DMS114 treated with DMSO at 0.1 percent for 48 hours (cell line): ENCODE results near the gene CDH13.

Experiments used
- DNase-seq: peaks from one replicate; lab custom pipeline; 2025; ENCODE audit not compliant: unreplicated experiment; lab: John Stamatoyannopoulos, UW

CDH13 gene

DNA sequence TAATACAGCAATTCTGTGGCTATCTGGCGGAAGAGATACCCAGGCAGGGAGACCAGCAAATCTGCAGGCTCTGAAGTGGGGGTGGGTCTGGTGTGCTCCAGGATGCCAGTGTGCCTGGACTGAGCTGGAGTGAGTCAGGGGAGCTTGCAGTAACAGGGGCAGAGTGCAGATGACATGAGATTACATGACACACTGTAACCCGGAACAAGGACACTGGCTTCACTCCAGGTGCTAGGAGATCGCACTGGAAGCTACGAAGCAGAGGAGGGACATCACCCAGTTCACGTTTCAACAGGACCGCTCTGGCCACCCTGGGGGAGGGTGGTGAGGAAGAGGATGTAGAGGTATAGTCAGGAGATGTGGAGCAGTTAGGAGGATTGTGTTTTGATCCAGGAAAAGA lies 475.6 kb downstream of the CDH13 start:
- DNase-seq: no peak

DNA sequence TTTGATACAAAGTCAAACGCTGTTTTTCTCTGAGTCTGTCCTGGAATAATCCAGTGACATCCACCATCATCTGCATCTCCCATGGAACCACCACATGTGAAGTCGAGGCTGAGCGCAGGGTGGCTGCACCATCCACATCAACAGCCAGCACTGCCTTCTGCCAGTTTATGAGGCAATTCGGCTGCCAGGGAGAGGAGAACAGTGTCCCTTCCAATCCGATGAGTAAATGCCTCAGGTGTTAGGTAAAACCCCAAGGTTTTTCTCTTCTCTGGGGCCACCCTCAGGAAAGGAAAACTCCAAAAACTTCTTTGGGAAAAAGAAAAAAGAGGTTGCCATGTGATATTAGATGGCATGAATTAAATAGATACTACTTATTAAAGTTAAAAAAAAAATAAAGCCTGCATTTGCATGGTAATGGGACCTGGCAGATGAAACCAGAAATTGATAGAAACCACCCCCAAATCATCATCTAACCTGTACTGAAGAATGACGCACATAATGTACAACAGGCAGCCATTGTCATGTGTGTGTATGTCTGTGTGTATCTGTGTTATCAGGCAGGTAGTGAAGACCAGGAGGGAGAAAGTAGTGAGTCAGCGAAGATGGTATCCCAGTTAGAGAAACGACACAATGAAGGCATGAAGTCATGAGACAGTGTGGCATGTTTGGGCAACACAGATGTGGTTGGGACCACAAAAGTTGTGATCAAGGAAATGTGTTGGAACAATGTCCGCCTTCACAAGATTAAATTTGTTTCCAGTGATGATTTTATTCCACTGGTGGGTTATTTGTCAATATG lies 478.7 kb downstream of the CDH13 start:
- DNase-seq: no peak

DNA sequence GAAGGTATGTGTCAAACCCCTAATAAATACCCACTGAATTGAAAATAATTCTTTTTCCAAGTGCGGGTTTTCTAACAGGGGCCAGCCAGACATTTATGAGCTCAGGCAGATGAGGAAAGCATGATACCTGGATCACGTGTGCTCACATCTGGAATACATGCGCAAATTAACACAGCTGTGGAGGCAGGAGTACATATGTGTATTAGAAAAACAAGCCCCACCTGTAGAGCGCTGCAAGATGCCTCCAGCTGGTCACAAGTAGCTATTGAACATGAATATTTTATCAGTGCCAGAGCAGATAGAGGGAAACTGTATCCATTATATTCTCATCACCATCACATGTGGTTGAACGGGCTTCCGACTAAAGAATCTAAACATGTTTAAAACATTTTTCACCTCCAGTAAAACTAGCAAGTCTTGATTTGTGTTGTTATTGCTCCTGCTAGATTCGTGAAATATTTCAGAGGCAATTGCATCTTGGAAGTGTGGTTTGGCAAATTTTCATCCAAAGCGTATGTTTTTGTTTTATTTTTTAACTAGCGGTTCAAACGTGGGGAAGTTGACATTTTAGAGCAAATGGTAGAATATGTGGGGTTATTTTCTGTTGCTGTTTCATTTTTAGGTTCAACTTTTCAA lies 482.8 kb downstream of the CDH13 start:
- no peak for DNase-seq

DNA sequence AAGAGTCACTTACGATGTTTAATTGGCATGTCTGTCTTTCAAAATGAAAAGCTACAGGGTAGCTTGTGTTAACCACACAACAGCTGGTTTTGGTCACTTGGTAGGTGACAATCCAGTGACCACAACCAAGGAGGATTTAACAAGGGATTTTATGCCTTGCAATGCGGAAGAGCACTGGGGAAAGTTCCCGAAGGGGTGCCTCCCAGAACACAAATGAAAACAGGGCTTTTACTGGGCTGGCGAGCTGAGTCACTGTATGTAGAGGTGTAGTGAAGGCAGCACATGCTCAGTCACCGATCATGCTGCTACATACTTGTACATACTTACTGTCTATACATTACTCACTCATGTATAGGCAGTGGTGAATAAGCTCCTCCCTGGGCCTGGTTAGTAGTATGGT lies 483.5 kb downstream of the CDH13 start:
- no peak for DNase-seq

DNA sequence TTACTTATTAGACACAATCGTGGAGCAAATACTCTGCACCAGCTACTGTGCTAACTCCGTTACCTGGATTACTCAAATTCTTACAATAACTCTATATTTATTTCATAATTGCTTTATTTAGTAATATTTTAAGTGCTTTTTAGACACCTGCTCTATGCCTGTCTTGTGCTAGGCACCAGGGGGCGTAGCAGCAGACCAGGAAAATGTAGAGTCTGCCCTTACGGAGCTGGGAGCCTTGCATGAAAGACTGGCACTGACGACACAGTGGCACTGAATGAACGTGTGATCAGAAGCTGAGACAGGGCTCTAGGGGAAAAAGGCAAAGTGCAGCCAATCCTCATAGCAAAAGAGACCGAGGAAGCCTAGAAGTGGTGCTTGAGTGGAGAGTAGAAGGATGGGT lies 486.5 kb downstream of the CDH13 start:
- no peak for DNase-seq

DNA sequence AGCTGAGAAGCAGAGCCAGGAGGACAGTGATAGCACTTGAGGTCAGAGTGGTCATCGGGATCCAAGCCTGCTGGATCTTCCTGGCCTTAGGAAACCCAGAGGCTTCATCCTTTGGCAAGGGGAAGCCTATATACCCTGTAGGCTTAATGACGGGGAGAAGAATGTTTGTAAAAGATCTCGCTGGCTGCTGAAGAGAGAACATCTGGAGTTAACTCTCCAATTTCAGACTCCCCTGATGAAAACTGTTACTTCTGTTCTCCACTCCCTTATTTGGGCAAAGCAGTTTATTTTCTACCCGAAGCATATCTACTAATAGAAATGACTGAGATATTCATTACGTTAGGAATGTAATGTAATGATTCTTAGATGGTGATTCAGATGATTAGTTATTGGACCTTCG lies 487.0 kb downstream of the CDH13 start:
- no peak for DNase-seq

DNA sequence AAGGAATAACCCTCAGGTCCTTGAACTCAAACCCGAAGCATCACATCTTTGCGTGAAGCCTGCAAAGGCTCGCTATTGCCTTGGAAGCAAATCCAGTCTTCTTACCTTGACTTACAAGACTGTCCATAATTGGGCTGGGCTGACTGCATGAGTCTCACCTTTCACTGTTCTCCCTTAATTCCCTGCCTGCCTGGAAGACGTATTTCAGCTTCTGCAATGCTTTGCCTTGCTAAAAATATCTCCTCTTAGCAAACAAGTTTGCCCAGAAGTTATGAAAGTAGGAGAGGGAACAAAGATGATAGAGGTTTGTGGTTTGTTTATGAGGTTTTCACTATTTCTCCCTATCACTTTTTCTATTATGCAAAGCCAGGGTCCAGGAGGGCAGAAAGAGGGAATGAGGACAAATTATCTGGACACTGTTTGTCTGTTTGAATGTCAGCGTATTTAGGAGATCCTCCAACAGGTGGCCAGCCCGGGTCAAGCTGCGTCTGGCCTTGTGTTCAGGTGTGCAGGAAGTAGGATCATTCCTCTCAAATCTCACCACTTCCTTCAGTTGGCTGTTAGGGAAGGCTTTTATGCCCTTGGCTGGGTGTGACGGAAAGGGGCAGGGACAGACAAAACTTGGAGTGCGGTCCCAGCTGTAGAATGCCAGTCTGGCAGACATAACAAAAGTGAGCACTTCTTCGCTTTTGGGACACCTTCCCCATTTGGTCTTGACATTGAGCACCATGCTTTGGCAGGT lies 488.9 kb downstream of the CDH13 start:
- DNase-seq: no peak

DNA sequence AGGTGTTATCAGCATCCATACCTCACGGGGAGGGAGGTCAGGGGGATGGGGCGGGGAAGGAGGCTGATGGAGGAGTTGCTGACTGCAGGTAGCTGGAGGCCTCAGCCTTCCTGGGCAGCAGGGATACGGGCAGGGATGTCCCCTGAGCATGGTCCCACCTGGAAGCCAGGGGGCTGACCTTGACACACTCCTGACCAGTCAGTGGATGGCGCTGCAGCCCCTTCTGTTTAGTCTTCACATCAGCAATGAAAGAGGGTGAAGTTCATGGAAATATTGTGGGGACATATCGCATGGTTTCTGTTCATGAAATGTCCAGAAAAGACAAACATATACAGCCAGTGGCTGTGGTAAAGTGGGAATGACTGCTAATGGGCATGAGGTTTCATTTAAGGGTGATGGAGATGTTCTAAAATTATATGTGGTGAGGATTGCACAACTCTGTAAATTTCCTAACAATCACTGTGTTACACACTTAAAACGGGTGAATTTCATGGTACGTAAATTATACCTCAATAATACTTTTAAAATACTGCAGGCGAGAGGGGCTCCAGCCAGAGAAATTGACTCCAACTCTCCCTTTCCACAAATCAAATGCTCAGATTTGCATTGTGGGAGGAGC lies 489.6 kb downstream of the CDH13 start:
- DNase-seq: no peak

DNA sequence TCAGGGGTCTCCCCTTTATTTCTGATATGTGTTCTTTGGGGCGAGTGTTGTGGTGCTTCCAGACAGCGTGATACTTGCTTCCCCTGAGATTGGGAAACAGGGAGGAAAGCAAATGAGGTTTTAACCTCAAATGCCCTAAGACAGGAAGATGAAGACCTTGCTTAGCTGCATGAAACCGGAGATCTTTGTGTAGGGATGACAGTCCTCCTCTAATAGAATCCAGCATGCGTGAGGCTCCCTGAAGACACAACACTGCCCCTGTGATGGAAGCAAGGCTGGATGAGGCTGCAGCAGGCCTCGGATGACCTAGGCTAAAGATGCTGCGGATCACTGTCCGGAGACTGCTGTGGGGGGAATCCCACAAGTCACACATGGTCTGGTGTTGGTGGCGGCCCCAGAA lies 491.0 kb downstream of the CDH13 start:
- no peak for DNase-seq

DNA sequence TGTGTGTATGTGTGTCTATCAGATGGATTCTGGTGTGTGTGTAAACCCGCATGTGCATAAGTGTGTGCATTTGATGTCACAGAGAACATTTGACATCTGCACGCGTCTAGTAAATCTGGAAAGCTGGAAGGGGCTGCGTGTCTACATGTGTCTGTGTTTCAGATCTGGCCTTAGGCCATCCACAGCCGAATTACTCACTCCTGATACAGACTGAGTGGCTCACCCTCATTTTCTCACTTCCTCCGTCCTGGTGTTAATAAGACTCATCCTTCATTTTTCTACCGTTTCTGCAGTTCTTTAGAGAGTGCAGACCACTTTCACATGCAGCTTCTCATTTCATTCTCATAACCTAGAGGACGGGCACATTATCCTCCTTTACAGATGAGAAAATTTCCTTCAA lies 491.6 kb downstream of the CDH13 start:
- DNase-seq: no peak

DNA sequence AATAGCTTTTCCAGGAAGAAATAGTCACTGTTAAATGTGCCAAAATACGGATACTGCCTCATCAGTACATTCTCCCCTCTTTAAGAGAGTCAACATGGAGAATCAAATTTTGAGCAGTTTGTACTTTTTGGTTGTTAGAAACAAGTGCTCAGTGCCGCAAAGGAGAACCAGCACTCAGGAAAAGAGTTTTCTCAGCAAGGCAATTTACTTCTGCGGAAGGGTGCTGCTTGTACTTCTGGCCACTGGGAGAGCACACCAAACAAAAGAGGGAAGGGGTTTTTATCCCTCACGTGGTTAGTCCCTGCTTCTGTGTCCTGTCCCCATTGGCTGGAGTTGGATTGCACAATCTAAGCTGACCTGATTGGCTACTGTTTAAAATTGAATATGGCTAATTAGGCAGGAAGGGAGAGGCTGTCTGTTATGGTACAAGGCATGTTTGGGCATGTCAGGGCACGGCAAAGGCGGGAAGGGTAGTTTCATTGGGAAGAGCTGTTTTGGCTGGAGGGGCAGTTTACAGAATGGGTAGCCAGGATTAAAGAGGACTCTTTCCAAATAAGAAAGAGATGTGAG lies 499.3 kb downstream of the CDH13 start:
- DNase-seq: no peak

DNA sequence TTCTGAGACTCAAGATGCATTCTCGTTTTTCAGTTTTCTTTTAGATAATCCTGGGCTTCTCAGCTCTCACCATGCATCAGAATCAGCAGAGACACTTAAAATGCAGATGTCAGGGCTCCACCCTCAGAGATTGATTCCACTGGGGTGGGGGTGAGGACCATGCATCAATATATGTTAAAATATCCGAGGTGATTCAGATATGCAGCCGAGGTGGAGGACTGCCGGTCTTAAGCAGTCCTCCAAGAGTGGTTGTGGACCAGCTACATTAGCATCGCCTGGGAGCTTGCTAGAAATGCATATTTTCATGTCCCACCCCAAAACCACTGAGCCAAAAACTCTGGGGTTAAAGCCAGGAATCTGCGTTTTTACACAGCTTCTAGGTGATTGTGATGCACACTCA lies 501.3 kb downstream of the CDH13 start:
- no peak for DNase-seq

DNA sequence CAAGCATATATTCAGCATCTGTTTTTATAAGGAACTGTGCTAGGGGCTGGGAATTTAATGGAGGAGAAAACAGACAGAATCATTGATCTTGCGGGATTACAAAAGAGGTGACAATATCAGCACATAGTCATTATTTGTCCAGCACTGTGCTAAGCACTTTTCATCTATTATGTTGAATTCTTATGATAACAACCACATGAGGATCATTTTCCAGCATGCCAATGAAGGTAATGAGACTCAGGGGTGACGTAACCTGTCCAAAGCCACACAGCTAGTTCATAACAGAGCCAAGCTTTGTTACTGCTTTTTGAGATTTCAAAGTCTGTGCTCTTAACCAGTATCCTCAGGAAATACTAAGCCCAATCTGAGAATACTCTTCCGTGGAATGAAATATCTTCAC lies 503.3 kb downstream of the CDH13 start:
- no peak for DNase-seq

DNA sequence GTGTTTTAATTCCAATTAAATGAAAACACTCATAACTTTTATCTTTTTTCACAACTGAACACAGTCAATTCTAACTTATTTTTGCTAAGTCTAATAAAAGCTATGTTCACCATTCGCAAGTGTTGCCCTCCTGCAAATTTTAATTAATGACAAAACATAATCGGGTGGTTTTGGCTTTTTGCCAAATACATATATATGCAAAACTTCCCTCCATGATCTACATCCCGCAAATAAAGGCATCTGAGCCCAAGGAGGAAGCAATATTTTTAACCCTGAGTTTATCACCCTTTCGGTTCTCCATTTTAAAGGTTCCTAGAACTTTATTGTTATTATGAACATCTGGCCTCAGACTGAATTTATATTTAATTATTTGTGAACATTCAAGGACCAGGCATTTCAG lies 507.9 kb downstream of the CDH13 start:
- DNase-seq: no peak

DNA sequence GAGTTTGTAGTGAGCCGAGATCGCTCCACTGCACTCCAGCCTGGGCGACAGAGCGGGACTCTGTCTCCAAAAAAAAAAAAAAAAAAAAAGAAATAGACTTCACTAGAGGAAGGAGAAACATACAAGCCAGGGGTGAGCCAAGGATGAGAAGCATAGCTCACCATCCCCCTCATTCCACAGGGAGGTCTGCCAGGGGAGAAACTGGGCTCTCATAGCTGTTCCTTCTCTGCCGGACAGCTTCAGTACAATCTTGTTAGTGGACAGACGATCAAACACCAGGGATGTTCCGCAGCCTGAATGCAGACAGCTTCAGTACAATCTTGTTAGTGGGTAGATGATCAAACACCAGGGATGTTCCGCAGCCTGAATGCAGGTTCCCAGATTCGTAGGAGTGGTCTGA lies 509.6 kb downstream of the CDH13 start:
- no peak for DNase-seq

DNA sequence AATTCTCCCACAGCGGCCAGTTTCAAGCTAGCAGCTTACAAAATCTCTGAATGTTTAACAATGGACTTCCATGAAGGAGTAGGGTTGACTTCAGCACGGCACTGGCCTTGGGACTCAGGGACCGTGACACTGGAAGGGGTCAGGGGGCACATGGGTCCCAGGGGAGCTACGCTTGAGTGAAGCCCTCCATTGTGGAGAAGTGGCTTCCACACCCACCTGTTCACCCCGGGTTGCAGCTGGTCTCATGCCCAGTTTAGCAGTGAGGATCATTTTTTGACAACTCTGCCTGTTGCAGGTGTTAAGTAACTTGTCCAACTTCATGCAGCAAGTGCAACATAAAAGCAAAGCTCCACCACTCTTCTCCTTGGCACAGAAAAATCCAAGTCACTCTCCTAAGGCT lies 510.2 kb downstream of the CDH13 start:
- DNase-seq: no peak

DNA sequence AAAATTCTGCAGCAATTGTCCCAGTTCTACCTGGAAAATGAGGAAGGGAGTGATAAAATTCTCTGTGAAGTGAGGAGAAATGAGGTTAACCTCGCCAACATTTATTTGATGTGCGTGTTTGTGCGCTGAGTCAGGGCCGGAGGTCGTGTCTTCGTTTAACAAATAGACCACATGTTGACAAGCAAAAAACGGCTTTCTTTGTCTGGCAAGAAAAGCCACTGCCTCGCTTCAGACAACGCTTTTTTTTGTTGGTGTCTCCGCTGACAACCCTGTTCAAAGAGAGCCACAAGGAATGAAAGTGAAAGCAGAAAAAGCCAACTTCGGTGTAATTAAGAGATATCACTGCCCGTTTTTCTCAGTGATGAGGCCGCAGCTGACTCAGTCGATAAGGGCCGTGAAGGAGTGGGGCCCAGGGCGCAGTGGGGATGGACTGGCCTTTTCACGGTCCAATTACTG lies 510.6 kb downstream of the CDH13 start:
- DNase-seq: no peak

DNA sequence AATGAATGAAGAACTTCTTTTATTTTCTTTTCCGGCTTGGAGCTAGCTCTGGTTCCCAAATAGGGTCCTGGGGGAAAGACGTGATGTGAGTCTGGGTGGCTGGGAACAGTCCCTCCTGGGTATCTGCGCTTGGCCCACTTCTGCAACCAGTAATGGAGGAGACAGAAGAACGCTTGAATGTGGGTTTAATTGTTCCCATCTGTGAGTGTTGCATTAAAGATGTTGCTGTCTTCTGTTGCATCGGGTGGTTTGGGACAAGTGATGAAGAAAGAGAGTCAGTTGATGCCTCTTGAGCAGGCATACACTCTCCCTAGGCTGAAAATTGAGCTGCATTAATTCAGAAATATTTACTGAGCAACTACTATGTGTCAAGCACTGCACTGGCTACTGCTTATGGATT lies 511.1 kb downstream of the CDH13 start:
- no peak for DNase-seq

DNA sequence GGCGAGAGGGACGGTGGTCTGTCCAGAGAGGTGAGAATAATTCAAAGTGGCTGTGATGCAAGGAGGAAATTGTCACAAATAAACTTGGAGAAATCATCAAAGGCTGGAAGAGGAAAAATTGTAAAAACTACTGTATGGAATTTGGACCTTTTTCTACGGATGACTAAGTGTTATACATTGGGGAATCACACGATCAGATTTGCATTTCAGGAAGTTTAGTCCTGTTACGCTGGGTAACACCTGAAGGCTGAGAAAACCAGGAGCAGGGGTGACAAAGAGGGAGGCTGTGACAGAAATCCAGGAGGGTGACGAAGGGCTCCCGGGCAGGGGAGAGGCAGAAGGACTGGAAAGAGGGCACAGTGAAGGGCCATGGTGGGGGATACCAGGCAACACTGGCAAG lies 511.7 kb downstream of the CDH13 start:
- DNase-seq: no peak

DNA sequence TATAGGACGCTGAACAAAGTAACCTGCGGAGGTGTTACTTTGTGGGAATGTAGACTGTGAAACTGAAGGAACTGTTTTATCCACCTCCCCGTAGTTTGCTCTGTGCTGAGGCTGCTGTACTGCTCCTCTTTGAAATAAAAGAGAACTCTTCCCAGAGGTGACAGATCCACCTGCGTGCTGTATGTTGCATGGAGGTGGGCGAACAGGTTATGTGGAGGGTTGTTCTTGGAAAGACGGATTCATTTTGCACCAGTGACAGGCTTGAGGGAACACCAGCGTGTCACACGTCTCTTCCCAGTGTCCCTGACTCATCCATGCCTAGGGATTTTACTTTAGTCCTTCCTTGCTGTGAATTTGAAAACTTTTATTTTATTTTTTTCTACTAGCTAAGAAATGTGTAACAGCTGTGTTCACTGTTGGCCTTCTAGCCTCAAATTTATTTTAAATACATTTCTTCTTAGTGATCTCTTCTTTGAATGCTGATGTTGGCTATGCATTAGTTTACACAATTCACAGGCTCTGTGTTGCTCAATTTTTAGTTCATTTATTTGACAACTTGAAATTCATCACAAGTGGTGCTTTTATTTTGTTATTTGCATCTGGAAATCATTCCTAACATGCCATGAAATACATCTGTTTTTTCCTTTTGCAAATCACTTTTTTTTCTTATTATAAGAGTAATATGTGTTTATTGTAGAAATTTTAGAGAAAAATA lies 512.4 kb downstream of the CDH13 start:
- no peak for DNase-seq

DNA sequence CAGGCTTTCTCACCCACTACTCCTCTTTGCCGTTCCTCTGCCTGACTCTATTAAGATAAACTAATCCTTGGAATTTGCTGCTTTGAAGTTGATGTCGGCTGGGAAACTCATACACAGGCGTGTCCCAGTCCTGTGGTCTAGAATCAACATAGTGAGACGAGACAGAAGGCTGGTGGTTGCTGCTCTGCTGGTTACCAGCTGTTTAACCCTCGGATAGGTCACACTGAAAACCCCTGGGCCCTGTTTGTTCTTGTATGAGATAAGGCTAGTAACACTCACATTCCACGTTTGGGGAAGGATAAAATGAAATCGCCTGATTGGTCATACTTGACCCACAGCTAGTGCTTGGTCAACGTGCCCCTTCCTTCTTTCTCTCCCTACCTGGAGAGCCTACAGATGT lies 517.0 kb downstream of the CDH13 start:
- DNase-seq: no peak
